ENCODE measurements around the gene KIF1A. TPM values are rescaled to one million over a fixed set of nuclear protein-coding genes. Genes with fewer than 3 reads are reported as not detected.
"Not testable (repeated sequence)": the region's sequence is repeated elsewhere in the genome, so short reads cannot be mapped to it uniquely, and the experiment has no call there.

The KIF1A gene
- total RNA-seq, 1 experiment from 2014 or later: not detected

DNA sequence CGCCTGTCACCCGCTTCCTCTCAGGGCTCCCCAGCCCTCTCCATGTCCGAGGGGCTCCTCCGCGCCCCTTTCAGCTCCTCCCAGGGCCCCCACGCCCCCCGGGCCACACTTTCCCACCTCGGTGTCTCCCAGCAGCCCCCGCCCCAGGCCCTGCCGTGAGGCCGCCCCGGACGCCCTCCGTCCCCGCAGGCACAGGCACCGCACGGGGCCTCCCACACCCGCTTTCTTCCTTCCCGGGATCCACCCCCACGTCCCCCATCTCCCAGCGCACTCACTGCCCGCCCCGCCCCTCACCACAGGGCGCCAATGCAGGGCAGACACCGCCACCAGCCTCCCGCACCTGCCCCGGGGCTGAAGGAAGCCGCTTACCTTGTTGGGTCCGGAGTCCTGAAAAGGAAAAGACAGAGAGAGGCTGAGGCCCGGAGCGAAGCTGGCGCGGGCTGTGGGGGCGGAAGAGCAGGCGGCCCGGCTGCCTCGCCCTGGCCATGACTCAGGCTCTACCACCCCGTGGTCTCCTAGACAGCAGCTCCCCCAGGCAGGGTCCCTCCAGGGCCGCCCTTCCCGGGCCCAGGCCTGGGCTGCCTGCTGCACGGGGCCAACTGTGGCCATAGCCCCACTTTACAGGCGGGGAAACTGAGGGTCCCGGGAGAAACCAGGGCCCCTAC, 37.7 kb downstream of the KIF1A start:
- no peaks in the 10 kb centered on the region for H3K9me2 ChIP-seq (ENCODE audit: insufficient read depth)
- no peaks in the 10 kb centered on the region for H3K4me1 ChIP-seq (replicated peaks; ENCODE audit: insufficient read depth)
- no peaks in the 10 kb centered on the region for H3K36me3 ChIP-seq (ENCODE audit: low read depth)
- H4K20me1 ChIP-seq (ENCODE audit: insufficient read depth): no peaks in the 10 kb centered on the region
- no peak overlapping the region for H3K4me3 ChIP-seq
- intact Hi-C loops (cut with micrococcal nuclease; ENCODE audit: unreplicated experiment): no loop called here
- H3K27ac ChIP-seq: no peak overlapping the region
- no peak overlapping the region for H3K4me2 ChIP-seq
- no peaks in the 10 kb centered on the region for H3K79me2 ChIP-seq (ENCODE audit: low read depth)
- BruUV-seq (replicated peaks): no TSS peak
- H3K27me3 ChIP-seq (ENCODE audit: insufficient read depth, low read depth): peaks cover 62% of the 10 kb centered on the region
- no peaks in the 10 kb centered on the region for H3K9me3 ChIP-seq (ENCODE audit: insufficient read depth, low read depth)
- H2AFZ ChIP-seq: no peak overlapping the region
- ChIA-PET CTCF (no interaction called here), POLR2A (ENCODE audit: unreplicated experiment) (no interaction called here)
- no peaks in the 10 kb centered on the region for H3F3A ChIP-seq (ENCODE audit: insufficient read depth, low read depth)
- no peak for TF ChIP-seq EZH2 (IDR thresholded peaks at IDR 0.05; ENCODE audit: low read depth)
- TF ChIP-seq CTCF (conservative IDR thresholded peaks at IDR 0.05): no peak
- no peak for DNase-seq

DNA sequence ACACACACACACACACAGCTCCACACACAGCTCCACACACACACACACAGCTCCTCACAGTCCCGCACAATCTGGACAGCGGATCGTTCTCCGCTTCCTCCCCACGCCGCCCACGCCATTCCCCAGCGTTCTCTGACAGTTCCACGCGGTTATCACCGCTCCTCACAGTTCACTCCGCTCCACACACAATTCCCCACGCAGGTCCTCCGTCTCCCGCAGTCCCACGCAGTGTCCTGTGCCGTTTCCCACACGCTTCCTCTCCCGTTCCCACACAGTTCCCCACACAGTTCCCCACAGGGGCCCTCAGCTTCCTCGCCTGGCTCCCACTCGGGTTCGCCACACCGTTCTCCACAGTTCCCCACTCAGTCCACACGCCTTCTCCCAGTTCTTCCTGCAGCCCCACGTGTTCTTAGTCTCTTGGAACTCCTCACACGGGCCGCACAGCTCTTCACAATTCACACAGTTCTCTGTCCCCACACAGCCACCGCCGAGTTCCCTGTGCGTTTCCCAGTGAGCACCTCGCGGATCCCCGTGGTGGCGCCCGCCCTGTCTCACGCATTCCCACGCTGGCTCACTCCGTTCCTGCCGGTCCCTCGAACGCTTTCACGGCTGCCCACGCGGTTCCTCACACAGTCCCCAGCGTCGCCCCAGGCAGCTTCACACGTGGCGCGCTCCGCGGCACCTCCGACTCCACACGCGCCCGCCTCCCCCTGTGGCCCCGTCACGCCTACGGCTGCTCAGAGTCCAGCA, 38.4 kb downstream of the KIF1A start:
- Histone ChIP-seq H3K79me2 (ENCODE audit: low read depth) (no peaks in the 10 kb centered on the region), H3K4me1 (replicated peaks; ENCODE audit: insufficient read depth) (no peaks in the 10 kb centered on the region), H2AFZ (no peak overlapping the region), H3K36me3 (ENCODE audit: low read depth) (no peaks in the 10 kb centered on the region), H3K9me3 (ENCODE audit: insufficient read depth, low read depth) (no peaks in the 10 kb centered on the region), H3K27me3 (ENCODE audit: insufficient read depth, low read depth) (peaks cover 62% of the 10 kb centered on the region), H3K9me2 (ENCODE audit: insufficient read depth) (no peaks in the 10 kb centered on the region), H3K4me3 (no peak overlapping the region), H4K20me1 (ENCODE audit: insufficient read depth) (no peaks in the 10 kb centered on the region), H3F3A (ENCODE audit: insufficient read depth, low read depth) (no peaks in the 10 kb centered on the region), H3K4me2 (no peak overlapping the region), H3K27ac (no peak overlapping the region)
- intact Hi-C loops (cut with micrococcal nuclease; ENCODE audit: unreplicated experiment): no loop called here
- no peak for TF ChIP-seq EZH2 (IDR thresholded peaks at IDR 0.05; ENCODE audit: low read depth)
- TF ChIP-seq CTCF (conservative IDR thresholded peaks at IDR 0.05): no peak
- no peak for DNase-seq
- no TSS peak for BruUV-seq (replicated peaks)
- CTCF ChIA-PET: no interaction called here
- POLR2A ChIA-PET (ENCODE audit: unreplicated experiment): no interaction called here

DNA sequence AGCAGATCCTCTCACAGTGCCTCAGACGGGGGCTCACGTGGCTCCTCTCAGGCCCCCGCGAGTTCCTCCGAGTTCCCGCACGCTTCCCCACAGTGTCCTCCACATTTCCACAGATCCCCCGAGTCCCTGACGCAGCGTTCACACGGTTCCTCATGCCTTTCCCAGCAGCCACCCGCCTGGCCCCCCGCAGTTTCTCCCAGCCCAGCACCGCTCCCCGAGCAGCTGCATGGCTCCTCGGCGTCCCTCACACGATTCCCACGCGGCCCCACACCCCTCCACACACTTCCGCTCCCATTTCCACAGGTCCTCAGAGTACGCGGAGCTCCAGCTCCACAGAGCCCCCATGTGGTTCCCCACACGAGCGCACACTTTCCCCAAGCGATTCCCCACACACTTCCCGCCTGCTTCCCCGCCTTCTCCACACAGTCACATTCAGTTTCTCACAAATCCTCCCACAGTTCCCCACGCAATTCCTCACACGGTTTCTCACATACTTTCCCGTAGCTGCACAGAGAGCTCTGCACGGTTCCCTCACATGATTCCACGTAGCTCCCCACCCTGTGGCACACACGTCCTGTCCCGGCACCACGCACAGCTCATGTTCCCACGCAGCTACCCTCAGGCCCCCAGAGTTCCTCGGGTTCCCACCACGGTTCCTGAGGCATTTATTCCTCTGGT, 39.9 kb downstream of the KIF1A start:
- DNase-seq: no peak
- Histone ChIP-seq H4K20me1 (ENCODE audit: insufficient read depth) (no peaks in the 10 kb centered on the region), H3K9me2 (ENCODE audit: insufficient read depth) (no peaks in the 10 kb centered on the region), H2AFZ (no peak overlapping the region), H3K4me3 (no peak overlapping the region), H3F3A (ENCODE audit: insufficient read depth, low read depth) (no peaks in the 10 kb centered on the region), H3K79me2 (ENCODE audit: low read depth) (no peaks in the 10 kb centered on the region), H3K9me3 (ENCODE audit: insufficient read depth, low read depth) (no peaks in the 10 kb centered on the region), H3K27ac (no peak overlapping the region), H3K27me3 (ENCODE audit: insufficient read depth, low read depth) (peaks cover 62% of the 10 kb centered on the region), H3K4me2 (no peak overlapping the region), H3K36me3 (ENCODE audit: low read depth) (no peaks in the 10 kb centered on the region), H3K4me1 (replicated peaks; ENCODE audit: insufficient read depth) (no peaks in the 10 kb centered on the region)
- POLR2A ChIA-PET (ENCODE audit: unreplicated experiment): interaction anchor here (0.6 kb wide), 1 partner anchor 809 kb away, joined by 3 read pairs; no protein-coding TSS in a partner anchor
- intact Hi-C loops (cut with micrococcal nuclease; ENCODE audit: unreplicated experiment): no loop called here
- TF ChIP-seq CTCF (conservative IDR thresholded peaks at IDR 0.05) (no peak), EZH2 (IDR thresholded peaks at IDR 0.05; ENCODE audit: low read depth) (no peak)
- CTCF ChIA-PET: no interaction called here
- no TSS peak for BruUV-seq (replicated peaks)

DNA sequence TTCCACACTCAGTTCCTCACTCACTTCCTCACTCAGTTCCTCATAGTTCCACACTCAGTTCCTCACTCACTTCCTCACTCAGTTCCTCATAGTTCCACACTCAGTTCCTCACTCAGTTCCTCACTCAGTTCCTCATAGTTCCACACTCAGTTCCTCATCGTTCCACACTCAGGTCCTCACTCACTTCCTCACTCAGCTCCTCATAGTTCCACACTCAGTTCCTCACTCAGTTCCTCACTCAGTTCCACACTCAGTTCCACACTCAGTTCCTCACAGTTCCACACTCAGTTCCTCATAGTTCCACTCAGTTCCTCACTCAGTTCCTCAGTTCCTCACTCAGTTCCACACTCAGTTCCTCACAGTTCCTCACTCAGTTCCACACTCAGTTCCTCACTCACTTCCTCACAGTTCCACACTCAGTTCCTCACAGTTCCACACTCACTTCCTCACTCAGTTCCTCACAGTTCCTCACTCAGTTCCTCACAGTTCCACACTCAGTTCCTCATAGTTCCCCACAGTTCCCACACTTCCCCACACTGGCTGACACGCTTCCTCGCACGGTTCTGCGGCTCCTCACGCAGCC, 40.7 kb downstream of the KIF1A start:
- not testable (repeated sequence) for BruUV-seq (replicated peaks); DNase-seq
- H3K27me3 ChIP-seq (ENCODE audit: insufficient read depth, low read depth): peaks cover 60% of the 10 kb centered on the region

More for the DNA sequence above, 40.7 kb downstream of the KIF1A start:
- H4K20me1 ChIP-seq (ENCODE audit: insufficient read depth); H3K4me3 ChIP-seq; H3K4me2 ChIP-seq; H3F3A ChIP-seq (ENCODE audit: insufficient read depth, low read depth); CTCF ChIA-PET; intact Hi-C loops (cut with micrococcal nuclease; ENCODE audit: unreplicated experiment); H3K79me2 ChIP-seq (ENCODE audit: low read depth); POLR2A ChIA-PET (ENCODE audit: unreplicated experiment); H2AFZ ChIP-seq; H3K36me3 ChIP-seq (ENCODE audit: low read depth); H3K9me3 ChIP-seq (ENCODE audit: insufficient read depth, low read depth); H3K27ac ChIP-seq; H3K9me2 ChIP-seq (ENCODE audit: insufficient read depth); H3K4me1 ChIP-seq (replicated peaks; ENCODE audit: insufficient read depth): not testable (repeated sequence)
